NOMO-1 treated with dmso at 0.1 percent for 144 hours (cell line): ENCODE data around the gene SUGP1.
A peak's percentile ranks its signal among the peaks of the same experiment; 100 is the strongest.
"Not testable (repeated sequence)": the region's sequence is repeated elsewhere in the genome, so short reads cannot be mapped to it uniquely, and the experiment has no call there.

Experiments
- DNase-seq: peaks from one replicate; lab custom pipeline; 2025; ENCODE audit not compliant: unreplicated experiment; lab: John Stamatoyannopoulos, UW

The SUGP1 gene

GRCh38 chr19:19268453-19269385, 51.6 kb downstream of the SUGP1 start:
- no peak for DNase-seq

- DNase-seq = no peak
These were observed 53.0 kb downstream of the SUGP1 start for GRCh38 chr19:19267305-19267704.

GRCh38 chr19:19263886-19264487, 56.3 kb downstream of the SUGP1 start:
- DNase-seq = no peak

- DNase-seq = no peak
These were observed 57.9 kb downstream of the SUGP1 start for GRCh38 chr19:19262190-19263057.

- DNase-seq = peak; percentile 55
These were observed 58.7 kb downstream of the SUGP1 start for GRCh38 chr19:19261350-19262189.

- no peak for DNase-seq
These were observed 59.7 kb downstream of the SUGP1 start for GRCh38 chr19:19260417-19261214.

GRCh38 chr19:19259741-19260140, 60.6 kb downstream of the SUGP1 start:
- DNase-seq = no peak

- no peak for DNase-seq
These were observed 61.5 kb downstream of the SUGP1 start for GRCh38 chr19:19258589-19259338.

GRCh38 chr19:19257836-19258588, 62.3 kb downstream of the SUGP1 start:
- no peak for DNase-seq

GRCh38 chr19:19257137-19257536, 63.2 kb downstream of the SUGP1 start:
- no peak for DNase-seq

- DNase-seq = peak; percentile 24
These were observed 64.0 kb downstream of the SUGP1 start for GRCh38 chr19:19256072-19256969.

GRCh38 chr19:19253409-19253808, 66.9 kb downstream of the SUGP1 start:
- not testable (repeated sequence) for DNase-seq

- no peak for DNase-seq
These were observed 70.0 kb downstream of the SUGP1 start for GRCh38 chr19:19250196-19250801.

- DNase-seq = no peak
These were observed 79.8 kb downstream of the SUGP1 start for GRCh38 chr19:19240476-19240875.

- DNase-seq = no peak
These were observed 80.6 kb downstream of the SUGP1 start for GRCh38 chr19:19239675-19240074.

- DNase-seq = no peak
These were observed 82.0 kb downstream of the SUGP1 start for GRCh38 chr19:19238126-19238894.
